DMS114 treated with DMSO at 0.1 percent for 48 hours (cell line): Measurements from ENCODE around the gene PEX5L.

Experiments
- DNase-seq: peaks from one replicate; lab custom pipeline; 2025; ENCODE audit not compliant: unreplicated experiment; lab: John Stamatoyannopoulos, UW

The PEX5L gene

DNA sequence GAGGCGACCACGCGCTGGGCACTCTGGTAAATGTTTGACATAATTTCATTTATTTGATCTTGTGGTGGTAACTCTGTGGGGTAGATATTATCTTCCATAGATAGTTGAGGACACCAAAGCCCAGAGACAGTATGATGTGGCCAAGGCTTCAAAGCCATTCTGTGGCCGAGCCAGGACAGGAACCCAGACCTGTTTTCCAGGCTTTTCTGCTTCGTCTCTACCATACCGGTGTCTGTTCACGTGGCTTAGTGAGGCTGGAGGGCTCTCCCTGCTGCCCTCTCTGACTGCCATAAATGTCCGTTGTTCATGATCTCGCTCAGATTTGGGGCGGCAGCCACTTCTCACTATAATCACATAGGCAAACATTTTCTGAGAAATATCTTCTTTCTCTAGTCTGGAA, 134.7 kb downstream of the PEX5L start:
- no peak for DNase-seq

GRCh38 chr3:179898024-179898423, 138.7 kb downstream of the PEX5L start:
- peak; percentile 32 for DNase-seq

DNA sequence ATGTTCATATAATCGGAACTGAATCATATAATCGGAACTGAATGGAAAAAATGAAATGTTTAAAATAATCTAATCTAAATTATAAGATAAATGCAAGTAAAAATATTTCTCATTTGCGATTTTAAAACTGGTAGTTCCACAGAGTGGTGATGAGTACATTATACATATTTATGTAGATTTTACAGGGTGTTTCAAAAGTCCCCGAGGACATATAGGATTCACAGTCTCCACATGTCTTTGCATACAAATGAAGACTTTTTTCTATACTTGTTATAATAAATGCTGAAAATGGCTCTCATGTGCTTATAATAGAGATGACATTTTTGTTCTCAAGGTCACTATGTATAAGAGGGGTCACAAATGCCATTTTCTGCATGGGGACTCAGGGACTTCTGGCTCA, 139.5 kb downstream of the PEX5L start:
- no peak for DNase-seq

DNA sequence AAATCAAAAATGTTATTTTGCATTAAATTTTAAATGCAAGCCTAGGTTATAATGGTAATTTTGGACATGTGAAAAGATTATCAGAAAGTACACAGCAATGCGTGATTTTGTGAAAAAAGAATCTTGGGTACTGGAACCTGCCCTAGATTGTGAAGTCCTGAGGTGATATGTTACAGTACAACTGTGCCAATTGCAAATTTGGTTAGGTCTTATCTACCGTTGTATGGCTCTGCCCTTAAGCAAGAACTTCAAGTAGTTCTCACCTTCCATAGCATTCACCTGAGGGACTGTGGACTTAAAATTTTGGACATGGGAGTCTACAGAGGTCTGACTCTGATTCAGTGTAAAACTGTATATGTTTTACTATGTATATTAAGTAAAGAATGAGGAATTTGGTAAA, 140.2 kb downstream of the PEX5L start:
- DNase-seq: no peak

- DNase-seq: no peak
Observed at GRCh38 chr3:179895330-179895729, 141.4 kb downstream of the PEX5L start.

- DNase-seq: no peak
Observed at GRCh38 chr3:179887295-179887943, 149.3 kb downstream of the PEX5L start.

DNA sequence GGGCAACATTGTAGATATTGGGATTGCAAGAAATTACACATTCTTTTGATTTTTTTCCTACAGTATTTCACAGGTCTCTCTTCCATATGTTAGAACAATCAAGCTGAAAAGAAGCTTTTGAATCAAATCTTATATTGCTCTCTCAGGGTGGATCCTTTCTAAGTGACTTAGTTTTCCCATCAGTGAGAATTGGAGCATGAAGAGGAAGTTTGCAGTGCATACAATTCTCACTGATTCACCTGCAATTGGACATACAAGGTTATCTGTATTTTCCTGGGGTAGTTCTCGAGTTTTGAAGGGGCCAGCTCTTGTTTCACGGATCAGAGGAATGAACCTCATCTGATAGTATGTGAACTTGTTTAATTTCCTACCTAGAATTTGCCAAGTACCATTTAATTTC, 150.8 kb downstream of the PEX5L start:
- DNase-seq: no peak

GRCh38 chr3:179884136-179884535, 152.6 kb downstream of the PEX5L start:
- DNase-seq: no peak

- no peak for DNase-seq
Observed at GRCh38 chr3:179882292-179882691, 154.4 kb downstream of the PEX5L start.

DNA sequence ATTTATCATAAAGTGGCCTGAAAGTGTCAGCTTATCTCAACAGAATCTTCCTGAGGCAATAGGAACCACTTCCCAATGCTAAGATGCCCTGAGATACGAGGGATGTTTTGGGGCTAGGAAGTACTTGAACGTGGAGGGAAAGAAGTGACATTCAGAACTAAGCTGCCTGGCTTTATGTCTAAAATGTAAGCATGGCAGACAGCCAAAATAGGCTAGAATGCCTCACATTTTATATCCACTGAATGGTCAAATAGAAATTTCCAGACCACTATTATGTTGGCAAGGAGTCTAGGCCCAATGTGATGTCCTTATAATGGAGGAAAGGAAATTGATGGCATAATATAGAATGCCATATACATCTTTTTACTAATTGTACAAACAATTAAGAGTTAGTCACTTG, 154.9 kb downstream of the PEX5L start:
- no peak for DNase-seq

- DNase-seq: no peak
Observed at GRCh38 chr3:179880868-179881267, 155.9 kb downstream of the PEX5L start.

- DNase-seq: no peak
Observed at GRCh38 chr3:179876440-179876839, 160.3 kb downstream of the PEX5L start.

- no peak for DNase-seq
Observed at GRCh38 chr3:179872842-179873241, 163.9 kb downstream of the PEX5L start.

DNA sequence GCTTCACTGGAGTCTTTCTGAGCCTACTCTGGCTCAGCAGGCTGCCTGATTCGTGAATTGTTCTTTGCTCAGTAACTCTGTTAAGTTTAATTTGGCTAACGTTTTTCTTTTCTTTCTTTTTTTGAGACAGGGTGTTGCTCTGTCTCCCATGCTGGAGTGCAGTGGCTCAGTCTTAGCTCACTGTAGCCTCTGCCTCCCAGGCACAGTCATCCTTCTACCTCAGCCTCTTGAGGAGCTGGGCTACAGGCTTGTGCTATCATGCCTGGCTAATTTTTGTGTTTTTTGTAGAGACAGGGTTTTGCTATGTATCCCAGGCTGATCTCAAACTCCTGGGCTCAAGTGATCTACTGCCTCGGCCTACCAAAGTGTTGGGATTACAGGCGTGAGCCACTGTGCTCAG, 165.0 kb downstream of the PEX5L start:
- no peak for DNase-seq

- no peak for DNase-seq
Observed at GRCh38 chr3:179868715-179869114, 168.0 kb downstream of the PEX5L start.

GRCh38 chr3:179867961-179868360, 168.8 kb downstream of the PEX5L start:
- DNase-seq: no peak

- no peak for DNase-seq
Observed at GRCh38 chr3:179865861-179866505, 170.8 kb downstream of the PEX5L start.

- no peak for DNase-seq
Observed at GRCh38 chr3:179861953-179862352, 174.8 kb downstream of the PEX5L start.

DNA sequence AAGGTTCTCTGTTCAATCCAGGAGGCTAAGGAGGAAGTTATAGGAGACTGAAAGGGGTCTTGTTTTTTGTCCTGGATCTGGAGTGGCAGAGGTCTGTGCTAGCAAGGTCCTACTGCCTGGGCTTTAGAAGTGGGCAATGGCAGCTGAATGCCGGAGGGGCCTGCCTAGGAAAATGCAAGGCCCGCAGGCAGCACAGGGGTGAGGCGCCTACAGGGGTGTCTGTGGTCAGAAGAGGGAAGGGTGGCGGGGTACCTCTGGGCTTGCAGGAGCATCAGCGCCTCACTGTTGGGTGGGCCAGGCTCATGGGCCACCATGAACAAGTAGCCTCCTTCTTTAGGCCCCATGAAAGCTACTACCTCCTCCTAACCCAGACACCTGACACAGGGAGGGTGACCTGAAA, 175.4 kb downstream of the PEX5L start:
- DNase-seq: no peak

DNA sequence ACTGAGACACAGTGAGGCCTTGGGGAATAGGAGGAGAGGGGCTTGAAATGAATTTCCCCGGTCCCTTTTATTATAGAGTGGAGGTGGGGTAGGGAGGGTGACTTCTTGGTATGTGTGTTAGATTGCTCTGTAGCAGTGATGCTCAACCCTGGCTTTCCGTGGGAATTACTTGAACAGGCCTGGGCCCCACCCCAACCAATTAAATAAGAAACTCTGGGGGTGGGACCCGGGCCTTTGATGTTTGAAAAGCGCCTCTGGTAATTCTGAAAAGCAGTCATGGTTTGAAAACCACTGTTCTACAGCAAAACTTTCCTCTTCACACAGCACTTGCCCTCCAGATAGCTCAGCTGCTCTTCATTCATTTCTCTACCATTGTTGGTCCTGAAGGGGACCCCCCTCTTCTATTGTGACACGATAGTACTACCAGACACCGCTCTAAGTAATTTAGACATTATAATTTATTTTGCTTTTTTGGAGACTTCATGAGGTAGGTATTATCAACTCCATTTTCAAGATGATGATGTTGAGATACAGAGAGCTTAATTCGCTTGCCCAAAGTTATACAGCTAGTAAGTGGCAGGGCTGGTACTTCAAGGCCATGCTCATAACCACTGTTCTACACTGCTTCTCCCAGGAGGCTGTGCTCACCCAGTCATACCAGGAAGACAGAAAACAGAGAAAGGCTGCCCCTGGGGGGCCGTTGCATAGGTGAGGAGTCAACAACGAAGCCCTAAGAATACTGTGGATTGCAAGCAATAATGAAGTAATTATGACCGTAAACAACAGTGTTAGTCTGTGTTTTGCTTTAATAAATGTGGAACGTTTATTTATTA, 176.2 kb downstream of the PEX5L start:
- DNase-seq: no peak

DNA sequence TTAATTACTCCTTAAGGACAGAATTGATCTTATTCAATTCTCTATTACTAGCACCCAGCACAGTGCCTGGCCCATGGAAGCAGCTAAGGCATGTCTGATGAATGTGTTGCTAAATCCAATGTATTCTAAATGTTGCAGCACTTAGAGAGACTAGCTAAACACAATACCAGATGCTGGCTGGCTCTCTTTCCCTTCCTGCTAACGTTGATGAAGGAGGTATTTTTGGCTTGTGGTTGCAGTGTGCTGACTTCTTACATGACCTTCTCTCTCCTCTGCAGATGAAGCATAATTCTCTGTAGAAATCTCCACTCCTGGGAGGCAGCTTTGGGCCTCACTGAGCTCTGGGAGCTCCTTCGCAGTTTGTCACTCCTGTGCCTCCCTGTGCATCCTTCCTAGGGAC, 183.6 kb downstream of the PEX5L start:
- DNase-seq: no peak
